Measurements from ENCODE around the gene ZAR1L.

ZAR1L gene

DNA sequence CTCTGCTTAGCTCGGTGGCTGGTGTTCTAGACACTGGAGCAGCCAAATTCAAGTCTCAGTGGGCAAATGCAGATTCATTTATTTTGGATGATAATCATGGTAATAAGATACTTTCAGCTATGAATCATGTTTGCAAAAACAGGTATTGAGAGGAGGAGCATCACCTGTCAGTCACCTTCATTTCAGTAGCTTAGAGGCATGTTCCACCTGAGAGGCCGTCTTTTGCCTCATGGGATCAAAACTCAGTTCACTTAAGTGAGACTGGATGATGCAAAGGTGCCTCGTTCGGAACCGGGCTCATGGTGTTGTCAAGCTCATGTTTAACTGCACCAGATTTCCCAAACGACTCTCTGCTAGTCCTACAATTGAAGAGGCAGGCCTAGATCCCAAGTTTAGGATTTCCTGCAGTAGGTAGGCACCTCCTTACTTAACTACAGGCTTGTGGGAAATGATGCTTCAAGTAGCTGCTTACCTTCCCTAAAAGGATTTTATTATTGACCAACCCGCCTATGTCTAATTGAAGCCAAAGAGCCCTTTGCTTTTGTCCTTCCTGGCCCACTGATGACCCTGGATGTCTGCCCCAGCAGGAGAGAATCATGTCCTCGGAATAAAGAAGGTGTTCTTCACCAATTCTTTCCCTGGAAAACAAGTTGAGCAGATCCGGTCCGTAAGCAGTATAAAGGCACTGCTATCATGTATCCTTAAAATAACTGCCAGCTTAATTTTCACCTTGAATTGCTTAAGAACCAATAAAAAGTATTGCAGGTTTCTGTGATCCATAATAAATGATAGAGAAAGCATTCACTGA is 60.0 kb downstream of the ZAR1L start:
- no peak for DNase-seq

DNA sequence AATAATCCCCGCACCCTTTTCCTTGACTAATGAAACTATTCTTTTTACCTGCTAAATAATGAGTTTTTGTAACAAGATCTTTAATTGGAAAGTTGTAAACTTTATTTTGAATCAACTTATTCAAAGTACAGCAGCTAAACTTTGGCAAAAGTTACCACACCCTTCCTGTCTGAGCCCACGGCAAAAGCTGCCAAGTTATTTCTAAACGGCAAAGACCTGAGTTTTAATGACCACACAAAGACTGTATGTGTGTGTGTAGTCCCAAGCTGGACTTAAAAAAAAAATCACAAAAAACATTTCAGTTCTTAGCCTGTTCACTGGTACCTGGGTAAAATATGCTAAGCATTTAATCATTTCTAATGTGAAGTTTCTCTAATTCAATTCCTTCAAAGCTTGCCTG is 60.7 kb downstream of the ZAR1L start:
- no peak for DNase-seq

DNA sequence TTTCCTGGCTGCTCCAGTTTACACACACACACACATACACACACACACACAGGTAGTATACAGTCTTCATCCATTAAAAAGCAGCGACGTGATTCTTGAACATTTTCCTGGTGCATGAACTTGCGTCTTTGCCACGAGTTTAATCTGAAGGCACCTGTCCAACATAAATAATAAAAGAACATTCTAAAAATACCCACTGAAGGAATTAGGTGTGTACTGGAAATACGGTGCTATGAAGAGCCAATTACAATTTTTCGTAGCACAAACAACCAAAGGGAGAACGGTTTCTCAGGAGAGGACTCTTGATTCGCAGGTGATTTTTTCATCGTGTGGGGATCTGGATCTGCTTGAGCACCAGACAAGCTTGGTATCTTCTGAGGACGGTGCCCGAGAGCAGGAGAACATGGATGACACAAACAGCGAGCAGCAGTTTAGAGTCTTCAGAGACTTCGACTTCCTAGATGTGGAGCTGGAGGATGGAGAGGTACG is 61.2 kb downstream of the ZAR1L start:
- DNase-seq = no peak

Measured in suppressor macrophage (primary cell).